H9 (cell line): ENCODE data around the gene CFAP99. TPM values are rescaled to one million over a fixed set of nuclear protein-coding genes. Genes with fewer than 3 reads are reported as not detected.

Experiments used
- DNase-seq: peaks from one replicate; pipeline ENCODE4 v3.0.0-alpha.2; 2017
- H2AFZ ChIP-seq: one replicate; pipeline ENCODE4 v1.6.1; 2013; ENCODE audit warnings: mild to moderate bottlenecking, low read length, control low read depth, moderate library complexity
- H2AK5ac ChIP-seq: 2 replicates; pipeline ENCODE4 v1.6.1; 2013; ENCODE audit warnings: low read length, control low read depth, mixed read lengths; ENCODE audit not compliant: insufficient read length
- H2BK120ac ChIP-seq: one replicate; pipeline ENCODE4 v1.6.1; 2013; ENCODE audit warnings: low read depth, mild to moderate bottlenecking, low read length, control low read depth, inconsistent platforms; ENCODE audit not compliant: poor library complexity, severe bottlenecking
- H2BK12ac ChIP-seq: 2 replicates; pipeline ENCODE4 v1.6.1; 2013; ENCODE audit warnings: low read length, control low read depth, mixed read lengths, low read depth; ENCODE audit not compliant: insufficient read length
- H2BK15ac ChIP-seq: 2 replicates; pipeline ENCODE4 v1.6.1; 2013; ENCODE audit warnings: low read depth, low read length, control low read depth
- H2BK20ac ChIP-seq: one replicate; pipeline ENCODE4 v1.6.1; 2013; ENCODE audit warnings: low read depth, mild to moderate bottlenecking, low read length, control low read depth, inconsistent platforms; ENCODE audit not compliant: poor library complexity, severe bottlenecking
- H2BK5ac ChIP-seq: 2 replicates; pipeline ENCODE4 v1.6.1; 2013; ENCODE audit warnings: low read length, control low read depth, mixed read lengths; ENCODE audit not compliant: insufficient read length
- H3K14ac ChIP-seq: 2 replicates; pipeline ENCODE4 v1.6.1; 2013; ENCODE audit warnings: low read length, control low read depth; ENCODE audit not compliant: insufficient read depth
- H3K18ac ChIP-seq: 2 replicates; pipeline ENCODE4 v1.6.1; 2013; ENCODE audit warnings: low read depth, mild to moderate bottlenecking, mixed read lengths, low read length, control low read depth; ENCODE audit not compliant: insufficient read length
- H3K23ac ChIP-seq: 2 replicates; pipeline ENCODE4 v1.6.1; 2013; ENCODE audit warnings: low read length, control low read depth, mixed read lengths, low read depth; ENCODE audit not compliant: insufficient read length
- H3K23me2 ChIP-seq: 2 replicates; pipeline ENCODE4 v1.6.1; 2013; ENCODE audit warnings: low read depth, mild to moderate bottlenecking, mixed read lengths, low read length, control low read depth; ENCODE audit not compliant: insufficient read length, poor library complexity, severe bottlenecking
- H3K27ac ChIP-seq: 2 replicates; pipeline ENCODE4 v1.5.1; 2013; ENCODE audit warnings: low read length, control low read depth, mixed read lengths, low read depth; ENCODE audit not compliant: insufficient read length
- H3K27me3 ChIP-seq: 2 replicates; pipeline ENCODE4 v1.6.1; 2013; ENCODE audit warnings: low read length, control low read depth, inconsistent platforms; ENCODE audit not compliant: insufficient read depth
- H3K4ac ChIP-seq: 2 replicates; pipeline ENCODE4 v1.6.1; 2013; ENCODE audit warnings: low read depth, mild to moderate bottlenecking, control low read depth, inconsistent platforms, low read length, moderate library complexity
- H3K4me1 ChIP-seq: 2 replicates; pipeline ENCODE4 v1.6.1; 2013; ENCODE audit warnings: low read length, control low read depth, inconsistent platforms; ENCODE audit not compliant: insufficient read depth
- H3K4me2 ChIP-seq: 2 replicates; pipeline ENCODE4 v1.6.1; 2013; ENCODE audit warnings: low read length, control low read depth, mixed read lengths; ENCODE audit not compliant: insufficient read length, insufficient read depth
- H3K56ac ChIP-seq: 2 replicates; pipeline ENCODE4 v1.6.1; 2013; ENCODE audit warnings: low read depth, mild to moderate bottlenecking, mixed read lengths, low read length, control low read depth; ENCODE audit not compliant: insufficient read length
- H3K79me1 ChIP-seq: 2 replicates; pipeline ENCODE4 v1.6.1; 2013; ENCODE audit warnings: low read depth, mild to moderate bottlenecking, moderate library complexity, low read length, control low read depth, inconsistent platforms; ENCODE audit not compliant: insufficient read depth, poor library complexity, severe bottlenecking
- H3K79me2 ChIP-seq: 2 replicates; pipeline ENCODE4 v1.6.1; 2013; ENCODE audit warnings: low read length, control low read depth, inconsistent platforms; ENCODE audit not compliant: insufficient read depth
- H3K9ac ChIP-seq: 2 replicates; pipeline ENCODE4 v1.6.1; 2013; ENCODE audit warnings: low read length, control low read depth, mixed read lengths; ENCODE audit not compliant: insufficient read length; ENCODE audit errors: extremely low read depth
- H3K9me3 ChIP-seq: one replicate; pipeline ENCODE4 v1.6.1; 2013; ENCODE audit warnings: low read depth, low read length, inconsistent platforms; ENCODE audit not compliant: control insufficient read depth
- H3T11ph ChIP-seq: one replicate; pipeline ENCODE4 v1.6.1; 2013; ENCODE audit warnings: mild to moderate bottlenecking, low read length, control low read depth, inconsistent platforms
- H4K20me1 ChIP-seq: one replicate; pipeline ENCODE4 v1.6.1; 2013; ENCODE audit not compliant: control insufficient read depth, insufficient read length, insufficient read depth
- H4K5ac ChIP-seq: 2 replicates; pipeline ENCODE4 v1.6.1; 2013; ENCODE audit warnings: low read depth, mild to moderate bottlenecking, mixed read lengths, low read length, control low read depth; ENCODE audit not compliant: insufficient read length
- H4K8ac ChIP-seq: replicated peaks from 2 replicates; pipeline ENCODE4 v1.6.1; 2013; ENCODE audit warnings: low read length, control low read depth, mixed read lengths, low read depth; ENCODE audit not compliant: insufficient read length
- H4K91ac ChIP-seq: 2 replicates; pipeline ENCODE4 v1.6.1; 2013; ENCODE audit warnings: low read depth, mild to moderate bottlenecking, moderate library complexity, mixed read lengths, low read length, control low read depth; ENCODE audit not compliant: insufficient read length
- H3K27ac Mint-ChIP-seq, 3 experiments: 2 replicates in 2 of 3; 3 replicates in 1 of 3; pipeline ENCODE4 v1.8.0; 2020 to 2021; ENCODE audit warnings: mixed read lengths in 3 of 3, mild to moderate bottlenecking in 1 of 3, moderate library complexity in 1 of 3
- H3K27me3 Mint-ChIP-seq: 2 replicates; pipeline ENCODE4 v1.8.0; 2021; ENCODE audit warnings: low read depth, mild to moderate bottlenecking, moderate library complexity, mixed read lengths
- H3K36me3 Mint-ChIP-seq, 3 experiments: 2 replicates in 2 of 3; 3 replicates in 1 of 3; pipeline ENCODE4 v1.8.0; 2020 to 2021; ENCODE audit warnings: low read depth in 3 of 3, mixed read lengths in 3 of 3; ENCODE audit not compliant: insufficient read depth in 1 of 3
- H3K4me1 Mint-ChIP-seq, 2 experiments: 2 replicates each; pipeline ENCODE4 v1.8.0; 2020; ENCODE audit warnings: mixed read lengths in 2 of 2
- H3K4me3 Mint-ChIP-seq, 2 experiments: 2 replicates in 1 of 2; 3 replicates in 1 of 2; pipeline ENCODE4 v1.8.0; 2020 to 2021; ENCODE audit warnings: mild to moderate bottlenecking in 2 of 2, mixed read lengths in 2 of 2, moderate library complexity in 1 of 2
- H3K9me3 Mint-ChIP-seq, 2 experiments: 2 replicates in 1 of 2; 3 replicates in 1 of 2; pipeline ENCODE4 v1.8.0; 2020; ENCODE audit warnings: mild to moderate bottlenecking in 2 of 2, mixed read lengths in 2 of 2, moderate library complexity in 1 of 2
- CTCF ChIP-seq: fragments of 200-600 bp; sonication (generic); conservative IDR thresholded peaks from 3 replicates; pipeline ENCODE4 v1.8.0; 2021; ENCODE audit warnings: antibody characterized with exemption, mild to moderate bottlenecking
- WGBS: extraction: QIAGEN DNeasy Blood & Tissue Kit; methylation state at CpG from one replicate; pipeline ENCODE4 v1.1.7; 2013; ENCODE audit warnings: missing lambda C conversion rate, low lambda C conversion rate, mixed read lengths; ENCODE audit not compliant: insufficient read length; ENCODE audit errors: extremely low coverage; 5-methylcytosine and 5-hydroxymethylcytosine counted together
- total RNA-seq: library from RNA; stranded (reverse); gene quantifications from 2 replicates; pipeline ENCODE4 v1.2.1, GENCODE V29; 2021

The CFAP99 gene
- total RNA-seq, 1 experiment from 2014 or later, result 0.35 TPM

GRCh38 chr4:2442175-2442993 lies 23.6 kb downstream of the CFAP99 start:
- Histone ChIP-seq H2BK120ac (no peak overlapping the region), H3K4ac (no peak overlapping the region), H3K56ac (no peak overlapping the region), H2BK20ac (no peak overlapping the region), H3K4me2 (no peak overlapping the region), H4K91ac (no peak overlapping the region), H3K27me3 (no peaks in the 10 kb centered on the region), H3K23ac (no peak overlapping the region), H2BK12ac (no peak overlapping the region), H3K9me3 (no peaks in the 10 kb centered on the region), H3K4me1 (no peaks in the 10 kb centered on the region; the same call in 1 of the 2 replicates), H3K79me2 (no peaks in the 10 kb centered on the region), H4K8ac (no peak overlapping the region), H3K9ac (no peak overlapping the region), H3K27ac (no peak overlapping the region), H3K14ac (no peak overlapping the region), H4K20me1 (no peaks in the 10 kb centered on the region), H3K18ac (no peak overlapping the region), H4K5ac (no peak overlapping the region), H2BK15ac (no peak overlapping the region), H2BK5ac (no peak overlapping the region), H2AK5ac (no peak overlapping the region), H3K79me1 (no peaks in the 10 kb centered on the region), H3K23me2 (no peaks in the 10 kb centered on the region), H3T11ph (no peak overlapping the region), H2AFZ (no peak overlapping the region)
- Mint-ChIP-seq H3K4me1 (peaks cover 0 to 4% of the 10 kb centered on the region in 2 experiments; a peak in 3 of 4 replicates), H3K4me3 (no peak overlapping the region), H3K36me3 (no peaks in the 10 kb centered on the region), H3K9me3 (no peaks in the 10 kb centered on the region), H3K27me3 (no peaks in the 10 kb centered on the region; the same call in 1 of the 2 replicates), H3K27ac (no peak overlapping the region)
- WGBS, result no CpG with 5 or more reads among the region's 20 CpGs
- DNase-seq, result no peak
- TF ChIP-seq CTCF, result no peak
